CD4-positive, alpha-beta T cell treated with Interleukin-21 for 1 hour (primary cell): Measurements from ENCODE around the gene HOXB2.

Experiments
- DNase-seq: peaks from one replicate; pipeline ENCODE4 v3.0.0-alpha.2; 2020

HOXB2 gene

GRCh38 chr17:48551596-48552465, 6.9 kb upstream of the HOXB2 start:
- no peak for DNase-seq

GRCh38 chr17:48551214-48551555, 6.3 kb upstream of the HOXB2 start:
- no peak for DNase-seq

GRCh38 chr17:48550502-48551213, 5.7 kb upstream of the HOXB2 start:
- no peak for DNase-seq

GRCh38 chr17:48549914-48550501, 5.1 kb upstream of the HOXB2 start:
- no peak for DNase-seq

GRCh38 chr17:48549281-48549630, 4.3 kb upstream of the HOXB2 start:
- DNase-seq: no peak

GRCh38 chr17:48548523-48549280, 3.8 kb upstream of the HOXB2 start:
- no peak for DNase-seq

- DNase-seq: peak; percentile 60
Observed at GRCh38 chr17:48547808-48548522, 3.1 kb upstream of the HOXB2 start.

- peak; percentile 22 for DNase-seq
Observed at GRCh38 chr17:48546924-48547807, 2.3 kb upstream of the HOXB2 start.

GRCh38 chr17:48546137-48546923, 1.4 kb upstream of the HOXB2 start:
- DNase-seq: no peak

- DNase-seq: no peak
Observed at GRCh38 chr17:48545539-48545938, 630 bp upstream of the HOXB2 start.

GRCh38 chr17:48544349-48545021, 424 bp downstream of the HOXB2 start:
- DNase-seq: peak; percentile 54

- no peak for DNase-seq
Observed at GRCh38 chr17:48543854-48544348, 1.0 kb downstream of the HOXB2 start.

- peak; percentile 73 for DNase-seq
Observed at GRCh38 chr17:48543107-48543853, 1.6 kb downstream of the HOXB2 start.

- DNase-seq: no peak
Observed at GRCh38 chr17:48542698-48543106, 2.2 kb downstream of the HOXB2 start.

- DNase-seq: peak; percentile 43
Observed at GRCh38 chr17:48542114-48542656, 2.7 kb downstream of the HOXB2 start.

- DNase-seq: peak; percentile 39
Observed at GRCh38 chr17:48541577-48542113, 3.3 kb downstream of the HOXB2 start.

GRCh38 chr17:48541036-48541576, 3.8 kb downstream of the HOXB2 start:
- DNase-seq: no peak

- DNase-seq: no peak
Observed at GRCh38 chr17:48540213-48540612, 4.7 kb downstream of the HOXB2 start.
